Mucosa of descending colon (tissue), 3 donors: ENCODE results near the gene GNB1. TPM values are rescaled to one million over a fixed set of nuclear protein-coding genes. Genes with fewer than 3 reads are reported as not detected.

ENCODE experiments used
- ATAC-seq: fragments of 200-7000 bp; cut with Tn5 transposase; one replicate; pipeline ENCODE4 v1.9.1; 2020; ENCODE audit warnings: mild to moderate bottlenecking, moderate library complexity
- DNase-seq, 3 donors: peaks; one replicate each; pipeline ENCODE4 v3.0.0-alpha.2; 2020
- H3K36me3 ChIP-seq: fragments of 200-600 bp; one replicate; pipeline ENCODE4 v1.8.0; 2021; ENCODE audit warnings: low read depth, mild to moderate bottlenecking
- H3K4me1 ChIP-seq: fragments of 200-600 bp; one replicate; pipeline ENCODE4 v1.8.0; 2021; ENCODE audit warnings: low read depth, mild to moderate bottlenecking
- H3K4me3 ChIP-seq: fragments of 200-600 bp; one replicate; pipeline ENCODE4 v1.8.0; 2021; ENCODE audit warnings: mild to moderate bottlenecking
- H3K9me3 ChIP-seq: fragments of 200-600 bp; one replicate; pipeline ENCODE4 v1.8.0; 2021; ENCODE audit warnings: mild to moderate bottlenecking
- CTCF ChIP-seq: fragments of 200-600 bp; IDR thresholded peaks from one replicate; pipeline ENCODE4 v1.8.0; 2022; ENCODE audit warnings: antibody characterized with exemption, mild to moderate bottlenecking
- intact Hi-C, 2 donors: fragments of 100-400 bp; cut with DNase I in 1 of 2; cut with micrococcal nuclease in 1 of 2; formaldehyde crosslinking; loops; one replicate each; pipeline versions ENCODE4 v1.11.0 to v1.11.1; 2022; cut with DNase I, micrococcal nuclease
- total RNA-seq, 3 donors: library from RNA; stranded (reverse); fragmentation: NEBNext Ultra II Directional in 2 of 3; extraction: Animal tissue kit (Norgen Biotek cat#: 25700) in 2 of 3; gene quantifications; one replicate each; pipeline versions ENCODE4 v1.2.1 to v1.2.4, GENCODE V29; 2021 to 2023
- donor health status: DM: no; HTN: no; CAD: no; lungs with moderate emphysema.
- donor health status: DM: no; HTN: no; CAD: no.
- donor health status: DM: no; HTN: yes; CAD: no.

Gene GNB1
- total RNA-seq, 3 donors from 2014 or later = 314 to 329 (median 318) TPM

- peaks cover 24% of the 10 kb centered on the region for H3K4me1 ChIP-seq
- peaks cover 7% of the 10 kb centered on the region for H3K36me3 ChIP-seq
- no peak overlapping the region for H3K4me3 ChIP-seq
- no peaks in the 10 kb centered on the region for H3K9me3 ChIP-seq
- DNase-seq (peak in 1 of 3 donors; percentile 21), ATAC-seq (no peak)
- no peak for TF ChIP-seq CTCF
- intact Hi-C loops = no loop called here
Observed at GRCh38 chr1:1756661-1757421, 134.0 kb downstream of the GNB1 start.

DNA sequence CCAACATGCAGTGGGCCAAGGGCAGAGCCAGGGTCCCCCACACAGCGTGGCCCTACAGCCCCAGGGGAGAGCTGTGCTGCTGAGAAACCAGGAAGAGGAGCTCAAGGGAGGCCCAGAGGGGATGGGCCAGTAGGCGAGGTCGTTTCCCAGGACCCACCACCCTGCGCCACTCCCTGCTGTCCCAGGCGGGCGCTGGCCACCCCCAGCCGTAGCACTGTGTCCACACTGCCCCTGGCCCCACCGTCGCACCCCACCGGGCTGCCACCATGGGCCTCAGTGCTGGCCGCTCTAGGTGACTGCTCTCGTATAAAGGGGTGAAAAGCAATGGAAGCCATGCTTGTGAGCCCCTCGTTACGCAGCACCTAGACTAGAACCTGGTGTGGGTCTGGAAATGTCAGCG is 135.0 kb downstream of the GNB1 start:
- Histone ChIP-seq H3K4me3 (no peak overlapping the region), H3K36me3 (peaks cover 7% of the 10 kb centered on the region), H3K4me1 (peaks cover 24% of the 10 kb centered on the region), H3K9me3 (no peaks in the 10 kb centered on the region)
- TF ChIP-seq CTCF = no peak
- ATAC-seq (no peak), DNase-seq (peak in 2 of 3 donors; percentile 25 to 45)
- intact Hi-C loops = no loop called here

GRCh38 chr1:1755426-1755825 is 135.5 kb downstream of the GNB1 start:
- H3K9me3 ChIP-seq = no peaks in the 10 kb centered on the region
- no peak for TF ChIP-seq CTCF
- peaks cover 24% of the 10 kb centered on the region for H3K4me1 ChIP-seq
- peaks cover 7% of the 10 kb centered on the region for H3K36me3 ChIP-seq
- intact Hi-C loops = no loop called here
- ATAC-seq (no peak), DNase-seq (peak in 1 of 3 donors; percentile 50)
- no peak overlapping the region for H3K4me3 ChIP-seq

- no peak for TF ChIP-seq CTCF
- DNase-seq (peak in 1 of 3 donors; percentile 56), ATAC-seq (no peak)
- Histone ChIP-seq H3K4me1 (peaks cover 16% of the 10 kb centered on the region), H3K36me3 (peaks cover 7% of the 10 kb centered on the region), H3K9me3 (no peaks in the 10 kb centered on the region), H3K4me3 (no peak overlapping the region)
- intact Hi-C loops = no loop called here
Observed at GRCh38 chr1:1754051-1754815, 136.7 kb downstream of the GNB1 start.

- H3K4me1 ChIP-seq = peaks cover 11% of the 10 kb centered on the region
- TF ChIP-seq CTCF = no peak
- ATAC-seq = no peak
- peak in 1 of 3 donors; percentile 40 for DNase-seq
- no peaks in the 10 kb centered on the region for H3K9me3 ChIP-seq
- peaks cover 7% of the 10 kb centered on the region for H3K36me3 ChIP-seq
- intact Hi-C loops = no loop called here
- no peak overlapping the region for H3K4me3 ChIP-seq
Observed at GRCh38 chr1:1753607-1754005, 137.3 kb downstream of the GNB1 start.
